ENCODE results near the gene MMP15.

GRCh38 chr16:58029410-58029809 is 3.9 kb downstream of the MMP15 start:
- TF ChIP-seq CTCF (IDR thresholded peaks at IDR 0.05; ENCODE audit: borderline replicate concordance, extremely low read depth, low read length, poor library complexity, severe bottlenecking) (no peak), EZH2 (IDR thresholded peaks at IDR 0.05; ENCODE audit: borderline replicate concordance, low read depth, low read length, severe bottlenecking) (no peak)

All from DND-41 (cell line).